GM18519 (cell line): Measurements from ENCODE around the gene WDR87.
"Not testable (repeated sequence)": the region's sequence is repeated elsewhere in the genome, so short reads cannot be mapped to it uniquely, and the experiment has no call there.

Source experiments
- ATAC-seq: cut with Tn5 transposase; IDR thresholded peaks from one replicate; pipeline ENCODE4 v1.9.1; 2021; ENCODE audit warnings: mild to moderate bottlenecking, moderate library complexity; ENCODE audit not compliant: unreplicated experiment, low FRiP score

The WDR87 gene

GRCh38 chr19:37931881-37932655 is 25.7 kb upstream of the WDR87 start:
- no peak for ATAC-seq

DNA sequence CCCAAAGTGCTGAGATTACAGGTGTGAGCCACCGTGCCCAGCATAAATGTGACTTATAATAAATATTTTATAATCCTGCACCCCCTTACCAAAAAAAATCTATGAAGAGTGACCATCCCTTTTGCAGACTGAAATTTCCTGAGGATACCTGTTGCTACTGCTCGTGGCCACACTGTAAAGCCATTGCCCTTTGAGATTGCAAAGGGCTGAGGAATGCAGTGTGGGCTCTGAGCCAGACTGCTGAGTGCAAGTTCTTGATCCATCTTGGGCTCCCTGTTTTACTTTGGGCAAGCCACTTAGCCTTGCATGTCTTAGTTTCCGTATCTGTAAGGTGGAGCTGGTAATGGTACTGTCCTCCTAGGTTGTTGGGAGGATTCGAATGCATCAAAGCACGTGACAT is 24.0 kb upstream of the WDR87 start:
- no peak for ATAC-seq

- no peak for ATAC-seq
These were observed 23.0 kb upstream of the WDR87 start for GRCh38 chr19:37929355-37929923.

- ATAC-seq = no peak
These were observed 22.3 kb upstream of the WDR87 start for GRCh38 chr19:37928527-37929286.

DNA sequence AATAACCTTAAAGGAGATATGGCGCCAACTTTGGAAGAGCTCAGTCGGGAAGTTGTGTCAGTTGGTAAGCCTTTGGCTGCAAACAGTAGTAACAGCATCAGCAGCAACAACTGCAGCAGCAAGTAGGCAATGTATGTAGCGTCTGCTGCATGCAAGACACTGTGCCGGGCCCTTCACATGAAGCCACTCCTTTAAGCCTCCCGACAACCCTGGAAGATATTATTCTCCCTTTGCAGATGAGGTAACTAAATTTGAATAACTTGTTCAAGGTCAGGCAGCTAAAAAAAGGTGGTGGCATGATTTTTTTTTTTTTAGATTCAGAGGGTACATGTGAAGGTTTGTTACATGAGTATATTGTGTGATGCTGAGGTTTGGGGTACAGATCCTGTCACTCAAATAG is 20.3 kb upstream of the WDR87 start:
- ATAC-seq = no peak

DNA sequence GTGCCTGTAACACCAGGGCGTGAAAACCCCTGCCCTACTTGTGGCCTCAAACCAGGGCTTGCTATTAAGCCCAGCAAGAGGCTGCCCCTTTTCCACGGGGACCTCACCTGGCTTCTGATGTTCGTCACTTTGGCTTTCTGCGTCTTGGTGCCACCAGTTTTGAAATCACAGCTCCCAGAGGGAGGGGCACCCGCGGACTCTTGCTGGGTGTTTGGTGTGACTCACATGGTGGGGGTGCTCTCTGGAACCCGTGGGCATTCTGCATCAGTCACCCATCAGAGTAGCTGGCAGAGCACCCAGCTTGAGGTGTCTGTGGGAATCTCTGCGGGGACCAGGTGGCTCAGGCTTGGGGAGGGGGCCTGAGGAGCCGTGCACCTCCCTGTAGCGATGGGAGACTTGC is 19.9 kb upstream of the WDR87 start:
- ATAC-seq = no peak

DNA sequence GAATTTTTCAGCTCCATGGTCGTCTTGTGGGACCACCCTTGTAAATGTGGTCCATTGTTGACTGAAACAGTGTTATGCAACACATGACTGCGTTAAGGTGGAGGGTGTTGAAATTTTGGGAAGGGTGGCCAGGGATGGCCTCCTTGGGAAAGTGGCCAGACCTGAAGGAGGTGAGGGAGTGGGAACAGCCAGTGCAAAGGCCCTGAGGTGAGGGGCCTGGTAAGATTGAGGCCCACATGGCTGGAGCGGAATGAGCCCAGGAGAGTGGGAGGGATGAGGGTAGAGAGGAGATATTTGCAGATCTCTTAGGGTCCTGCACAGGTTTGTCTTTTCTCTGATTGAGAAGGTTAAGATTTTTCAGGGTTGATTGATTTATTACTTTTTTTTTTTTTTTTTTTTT is 18.8 kb upstream of the WDR87 start:
- ATAC-seq = no peak

DNA sequence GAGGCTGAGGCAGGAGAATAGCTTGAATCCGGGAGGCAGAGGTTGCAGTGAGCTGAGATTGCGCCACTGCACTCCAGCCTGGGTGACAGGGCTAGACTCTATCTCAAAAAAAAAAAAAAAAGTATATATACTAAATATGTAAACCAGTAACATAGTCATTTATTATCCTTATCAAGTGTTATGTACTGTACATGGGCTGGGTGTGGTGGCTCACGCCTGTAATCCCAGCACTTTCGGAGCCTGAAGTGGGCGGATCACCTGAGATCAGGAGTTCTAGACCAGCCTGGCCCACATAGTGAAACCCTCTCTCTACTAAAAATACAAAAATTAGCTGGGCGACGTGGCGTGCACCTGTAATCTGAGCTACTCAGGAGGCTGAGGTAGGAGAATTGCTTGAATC is 18.2 kb upstream of the WDR87 start:
- not testable (repeated sequence) for ATAC-seq

- ATAC-seq = no peak
These were observed 14.4 kb upstream of the WDR87 start for GRCh38 chr19:37920591-37921450.

GRCh38 chr19:37914908-37915307 is 8.5 kb upstream of the WDR87 start:
- no peak for ATAC-seq

DNA sequence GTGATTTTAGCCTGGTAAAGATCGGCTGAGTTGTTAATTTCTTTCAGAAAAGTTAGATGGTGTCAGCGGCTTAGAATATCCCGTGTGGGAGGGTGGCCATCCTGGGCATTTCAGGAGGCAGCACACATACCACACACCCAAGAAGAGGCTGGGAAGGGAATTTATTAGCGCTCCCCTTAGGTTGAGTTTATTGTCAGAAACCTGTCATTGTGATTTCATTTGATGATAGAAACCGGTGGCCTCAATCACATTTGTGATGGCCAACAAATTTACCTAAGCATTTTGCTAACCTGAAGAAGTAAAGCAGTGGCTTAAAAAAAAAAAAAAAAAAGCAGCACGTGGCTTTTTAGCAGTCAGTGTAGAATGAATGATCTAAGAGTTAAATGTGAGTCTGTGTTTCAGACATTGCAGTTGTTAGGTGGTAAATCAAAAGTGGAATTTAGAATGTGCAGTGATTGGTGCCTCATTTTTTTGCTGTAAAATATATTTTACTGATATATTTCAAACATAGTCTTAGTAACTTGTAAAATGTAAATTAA is 3.3 kb upstream of the WDR87 start:
- no peak for ATAC-seq

DNA sequence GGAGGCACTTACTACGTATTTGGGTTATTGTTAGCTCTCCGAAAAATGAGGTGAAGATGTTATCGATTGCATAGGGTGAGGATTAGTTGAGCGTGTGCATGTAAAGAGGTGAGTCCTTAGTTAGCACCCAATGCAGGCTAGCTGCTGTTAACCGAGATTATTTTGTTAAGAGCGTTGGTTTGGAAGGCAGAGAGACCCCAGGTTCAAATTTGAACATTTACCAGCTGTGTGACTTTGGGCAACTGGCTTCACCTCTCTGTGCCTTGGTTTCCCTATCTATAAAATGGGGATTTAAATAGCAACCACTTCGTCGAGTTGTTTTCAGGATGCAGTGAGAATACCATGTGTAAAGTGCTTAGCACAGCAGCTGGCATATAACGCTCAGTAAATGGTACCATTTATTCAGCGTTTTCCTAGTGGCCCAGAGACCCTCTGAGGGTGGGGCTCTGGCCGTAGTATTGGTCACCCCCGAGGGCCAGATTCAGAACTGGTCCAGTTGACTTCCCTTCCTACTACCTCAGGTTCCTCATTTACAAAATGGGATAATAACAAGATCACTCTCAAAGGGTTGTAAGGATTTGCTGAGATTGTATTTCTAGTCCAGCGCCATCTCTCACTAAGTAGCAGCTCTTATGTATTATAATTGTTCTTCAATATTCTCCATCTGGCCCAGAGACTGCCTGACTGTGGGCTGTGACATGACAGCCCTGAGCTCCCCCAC is 1.5 kb upstream of the WDR87 start:
- no peak for ATAC-seq

- peak; percentile 75 for ATAC-seq
These were observed 708 bp upstream of the WDR87 start, which contains the start of gene SIPA1L3 for GRCh38 chr19:37906869-37907734. SIPA1L3 (plus strand) TSS chr19:37907208; CDS start chr19:38081566, 174,358 bp downstream.

- ATAC-seq = no peak
These were observed 3.3 kb downstream of the WDR87 start for GRCh38 chr19:37903096-37903495.

DNA sequence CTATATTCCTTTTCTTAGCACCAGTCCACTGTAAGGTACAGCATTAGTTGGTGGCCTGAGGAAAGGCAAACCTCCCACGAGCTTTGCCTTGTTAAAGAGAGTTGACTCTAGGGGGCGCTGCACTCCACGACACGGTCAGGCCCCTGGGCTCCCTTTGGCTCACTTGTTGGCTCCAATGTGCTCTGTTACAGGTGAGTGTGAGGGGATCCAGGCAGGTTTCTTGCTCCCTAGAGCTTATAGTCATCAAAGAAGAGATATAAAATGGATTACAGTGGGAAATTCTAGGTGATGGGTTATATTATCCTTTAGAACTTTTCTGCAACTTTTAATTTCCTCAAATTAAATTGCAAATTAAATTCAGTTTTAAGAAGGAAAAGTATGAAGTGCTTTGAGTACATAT is 3.7 kb downstream of the WDR87 start:
- no peak for ATAC-seq

- no peak for ATAC-seq
These were observed 6.4 kb downstream of the WDR87 start for GRCh38 chr19:37899966-37900365.

DNA sequence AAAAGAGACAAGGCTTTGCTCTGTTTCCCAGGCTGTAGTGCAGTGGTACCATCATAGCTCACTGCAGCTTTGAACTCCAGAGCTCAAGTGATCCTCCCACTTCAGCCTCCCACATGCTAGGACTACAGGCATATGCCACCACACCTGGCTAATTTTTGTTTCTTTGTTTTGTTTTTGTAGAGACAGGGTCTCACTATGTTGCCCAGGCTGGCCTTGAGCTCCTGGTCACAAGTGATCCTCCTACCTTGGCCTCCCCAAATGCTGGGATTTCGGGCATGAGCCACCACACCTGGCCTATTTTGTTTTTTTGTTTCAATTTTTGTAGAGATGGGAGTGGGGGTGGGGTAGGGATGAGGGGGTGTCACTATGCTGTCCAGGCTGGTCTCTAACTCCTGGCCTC is 6.9 kb downstream of the WDR87 start:
- ATAC-seq = no peak

DNA sequence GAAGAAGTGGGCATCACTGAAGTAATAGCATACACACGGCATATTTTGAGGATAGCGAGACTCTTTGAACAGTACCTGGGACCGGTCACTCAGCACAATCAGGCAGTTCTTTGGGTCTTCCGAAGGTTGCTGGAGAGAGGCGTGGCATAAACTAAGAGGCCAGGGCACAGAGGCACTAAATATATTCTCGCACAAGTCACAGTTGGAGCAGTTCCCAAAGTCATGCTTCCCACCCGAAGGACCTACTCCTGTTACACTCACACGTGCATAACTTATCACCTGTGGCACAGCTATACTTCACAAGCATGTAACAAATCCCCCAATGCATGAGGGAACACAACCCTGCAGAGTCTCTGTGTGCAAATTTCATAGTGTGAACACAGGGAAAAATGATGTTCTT is 10.2 kb downstream of the WDR87 start:
- ATAC-seq = no peak
